ENCODE measurements around the gene USP12.
"Not testable (repeated sequence)": the region's sequence is repeated elsewhere in the genome, so short reads cannot be mapped to it uniquely, and the experiment has no call there.

USP12 gene

GRCh38 chr13:27147530-27148170, 24.0 kb downstream of the USP12 start:
- no peak for DNase-seq

GRCh38 chr13:27141746-27142145, 29.9 kb downstream of the USP12 start:
- DNase-seq, result no peak

DNA sequence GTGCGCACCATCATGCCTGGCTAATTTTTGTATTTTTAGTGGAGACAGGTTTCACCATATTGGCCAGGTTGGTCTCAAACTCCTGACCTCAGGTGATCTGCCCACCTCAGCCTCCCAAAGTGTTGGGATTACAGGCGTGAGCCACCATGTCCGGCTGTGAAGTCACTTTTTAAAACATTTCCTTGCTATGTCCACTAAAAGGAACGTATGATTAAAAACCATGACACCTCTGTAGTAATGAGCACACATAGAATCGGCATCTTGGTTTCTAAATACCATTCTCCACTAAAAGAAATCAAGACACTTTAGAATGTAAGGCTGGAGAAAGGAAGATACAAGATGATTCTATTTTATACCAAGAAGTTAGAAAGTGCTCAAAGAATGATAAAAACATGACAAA, 30.5 kb downstream of the USP12 start:
- DNase-seq, result not testable (repeated sequence)

DNA sequence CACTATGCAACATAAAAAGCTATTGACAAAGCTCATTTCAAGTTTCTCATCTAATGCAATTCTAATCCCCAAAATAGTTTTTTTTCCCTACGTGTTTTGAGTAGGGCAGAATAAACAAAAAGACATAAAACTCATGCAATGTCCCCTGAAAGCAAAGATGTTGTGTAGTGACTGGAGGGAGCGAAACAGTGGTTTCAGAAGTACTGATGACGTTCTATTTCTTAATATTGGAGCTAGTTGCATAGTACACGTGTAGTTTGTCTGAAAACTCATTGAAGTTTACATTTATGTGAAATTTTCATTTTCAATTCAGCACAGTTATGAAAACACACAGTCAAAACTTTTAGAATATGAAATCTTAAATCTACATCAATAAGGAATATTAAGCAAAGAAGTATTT, 31.6 kb downstream of the USP12 start:
- no peak for DNase-seq

DNA sequence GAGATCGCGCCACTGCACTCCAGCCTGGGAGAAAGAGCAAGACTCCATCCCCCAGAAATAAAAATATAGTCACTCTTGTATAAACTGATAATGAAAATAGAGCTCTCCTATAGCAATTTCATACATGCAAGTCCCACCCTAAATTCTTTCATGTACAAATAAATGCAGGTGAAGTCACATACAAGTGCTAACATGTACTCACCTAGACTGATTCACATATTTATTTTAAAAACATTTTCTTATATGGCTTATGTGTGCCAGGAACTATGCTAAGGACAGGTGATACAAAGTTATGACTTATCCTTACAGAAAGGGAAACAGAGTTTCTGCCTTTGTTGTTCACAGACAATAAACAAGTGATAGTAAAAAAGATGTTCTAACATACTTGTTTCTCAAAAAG, 32.0 kb downstream of the USP12 start:
- DNase-seq, result no peak

DNA sequence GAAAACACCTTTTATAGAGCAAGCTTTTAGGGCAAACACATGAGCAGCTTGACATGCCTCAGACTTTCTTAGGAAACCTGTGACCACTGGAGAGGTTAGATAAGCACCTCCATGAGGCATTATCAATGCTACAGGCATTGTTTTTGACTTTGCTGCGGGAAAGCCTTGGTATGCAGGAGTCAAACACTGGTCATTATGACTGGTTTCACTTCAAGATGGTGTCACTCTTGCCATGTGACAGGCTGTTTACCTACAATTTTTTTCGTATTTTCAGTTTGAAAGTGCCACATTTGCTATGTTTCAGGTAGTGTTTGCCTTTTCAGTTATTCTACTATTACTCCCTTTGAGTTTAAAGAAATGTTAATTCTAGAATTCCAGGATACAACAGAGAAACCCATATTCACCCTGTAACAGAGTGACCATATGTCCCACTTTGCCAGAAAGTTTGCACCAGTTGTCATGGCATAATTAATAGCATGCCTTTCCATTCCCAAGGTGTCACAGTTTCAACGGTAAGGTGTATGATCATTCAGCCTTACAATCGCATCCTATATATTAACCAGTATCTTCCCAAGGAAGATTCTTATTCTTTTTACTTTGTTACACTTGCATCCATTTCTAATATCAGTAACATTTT, 33.0 kb downstream of the USP12 start:
- DNase-seq, result no peak

- DNase-seq, result no peak
Observed at GRCh38 chr13:27137759-27138158, 33.9 kb downstream of the USP12 start.

GRCh38 chr13:27135023-27135422, 36.6 kb downstream of the USP12 start:
- no peak for DNase-seq

DNA sequence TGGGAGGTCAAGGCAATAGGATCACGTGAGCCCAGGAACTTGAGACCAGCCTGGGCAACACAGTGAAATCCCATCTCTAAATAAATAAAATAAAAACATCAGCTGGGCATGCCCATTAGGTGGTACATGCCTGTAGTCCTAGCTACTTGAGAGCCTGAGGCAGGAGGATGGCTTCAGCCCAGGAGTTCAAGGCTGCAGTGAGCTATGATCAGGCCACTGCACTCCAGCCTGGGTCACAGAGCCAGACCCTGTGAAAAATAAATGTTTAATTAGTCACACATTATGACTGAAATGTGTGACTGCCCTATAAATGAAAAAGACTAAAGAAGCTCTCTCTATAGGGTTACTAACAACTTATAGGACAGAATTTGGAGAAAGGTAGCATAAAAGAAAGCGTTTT, 37.7 kb downstream of the USP12 start:
- DNase-seq, result no peak

DNA sequence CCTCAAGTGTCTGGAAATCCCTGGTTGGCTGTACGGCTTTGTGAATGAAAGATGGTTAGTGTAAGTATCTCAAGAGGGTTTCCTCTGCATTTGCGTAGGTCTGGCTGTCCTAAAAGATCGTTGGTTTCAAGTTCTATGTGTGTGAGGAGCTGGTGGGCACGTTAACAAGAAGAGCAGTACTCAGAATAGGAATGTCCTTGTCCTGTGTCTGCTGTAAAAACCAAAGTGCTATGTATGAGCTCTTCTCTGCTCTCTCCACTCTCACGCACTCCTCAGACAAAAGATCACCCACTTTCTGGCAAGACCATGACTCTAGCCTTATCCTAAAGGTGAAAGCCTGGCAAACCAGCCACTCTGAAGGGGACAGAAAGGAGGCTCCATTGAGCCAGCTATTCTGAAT, 39.1 kb downstream of the USP12 start:
- DNase-seq, result no peak

DNA sequence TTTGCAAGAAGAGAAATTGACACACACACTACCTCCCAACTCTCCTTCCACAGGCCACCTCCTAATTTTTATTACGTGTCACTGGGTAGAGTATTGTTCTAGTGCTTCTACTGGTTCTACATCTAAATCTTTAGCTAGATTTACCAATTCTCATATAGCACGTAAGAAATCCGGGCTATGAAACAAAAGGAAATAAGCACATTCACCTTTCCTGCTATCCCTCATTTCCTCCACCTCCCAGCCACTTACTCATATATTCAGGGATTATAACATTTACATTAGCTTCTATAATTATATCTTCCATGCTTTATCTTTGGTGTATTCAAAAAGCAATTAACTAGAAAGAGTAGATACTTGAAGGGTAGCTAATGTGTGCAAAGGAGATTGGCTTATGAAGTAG, 39.7 kb downstream of the USP12 start:
- no peak for DNase-seq

DNA sequence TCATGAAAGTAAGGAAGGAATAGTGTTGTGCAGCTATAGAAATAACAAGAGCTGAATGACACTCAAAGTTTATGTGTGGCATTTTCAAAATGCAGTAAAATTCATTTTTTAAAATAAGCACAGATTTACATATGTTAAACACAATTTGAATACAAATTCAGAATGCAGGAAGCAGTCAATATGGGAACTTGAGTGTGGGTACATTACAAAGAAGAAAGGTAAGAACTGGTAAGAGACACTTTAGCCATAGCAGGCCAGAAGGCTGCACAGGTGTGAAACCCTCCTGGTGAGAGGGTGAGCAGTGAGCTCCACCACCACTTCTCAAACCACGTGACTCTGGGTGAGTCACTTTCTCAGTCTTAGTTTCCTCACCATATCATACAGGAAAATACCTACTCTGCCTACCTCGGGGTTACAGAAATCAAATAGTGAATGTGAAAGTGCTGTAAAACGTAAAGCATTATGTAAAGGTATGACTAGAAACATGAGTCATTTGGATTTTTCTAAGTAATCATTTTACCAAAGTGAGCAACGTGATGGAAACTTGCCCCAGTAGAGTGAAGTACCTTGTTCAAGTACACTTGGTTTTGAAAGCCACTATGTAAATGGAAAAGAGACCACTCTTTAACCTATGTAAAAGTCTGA, 40.5 kb downstream of the USP12 start:
- DNase-seq, result no peak

- peak in 1 of 2 experiments; percentile 8 for DNase-seq
Observed at GRCh38 chr13:27130223-27130978, 41.2 kb downstream of the USP12 start.

- no peak for DNase-seq
Observed at GRCh38 chr13:27128825-27129627, 42.6 kb downstream of the USP12 start.

- DNase-seq, result no peak
Observed at GRCh38 chr13:27126859-27127258, 44.8 kb downstream of the USP12 start.

- no peak for DNase-seq
Observed at GRCh38 chr13:27125357-27126282, 46.0 kb downstream of the USP12 start.

- DNase-seq, result no peak
Observed at GRCh38 chr13:27124571-27124970, 47.0 kb downstream of the USP12 start.

DNA sequence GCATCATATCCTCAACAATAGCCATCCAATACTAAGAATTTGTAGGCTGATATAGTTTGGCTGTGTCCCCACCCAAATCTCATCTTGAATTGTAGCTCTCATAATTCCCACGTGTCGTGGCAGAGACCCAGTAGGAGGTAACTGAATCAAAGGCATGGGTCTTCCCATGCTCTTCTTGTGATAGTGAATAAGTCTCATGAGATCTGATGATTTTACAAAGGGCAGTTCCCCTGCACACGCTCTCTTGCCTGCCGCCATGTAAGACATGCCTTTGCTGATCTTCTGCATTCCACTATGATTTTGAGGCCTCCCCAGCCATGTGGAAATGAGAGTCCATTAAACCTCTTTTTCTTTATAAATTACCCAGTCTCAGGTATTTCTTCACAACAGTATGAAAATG, 48.2 kb downstream of the USP12 start:
- DNase-seq, result not testable (repeated sequence)

DNA sequence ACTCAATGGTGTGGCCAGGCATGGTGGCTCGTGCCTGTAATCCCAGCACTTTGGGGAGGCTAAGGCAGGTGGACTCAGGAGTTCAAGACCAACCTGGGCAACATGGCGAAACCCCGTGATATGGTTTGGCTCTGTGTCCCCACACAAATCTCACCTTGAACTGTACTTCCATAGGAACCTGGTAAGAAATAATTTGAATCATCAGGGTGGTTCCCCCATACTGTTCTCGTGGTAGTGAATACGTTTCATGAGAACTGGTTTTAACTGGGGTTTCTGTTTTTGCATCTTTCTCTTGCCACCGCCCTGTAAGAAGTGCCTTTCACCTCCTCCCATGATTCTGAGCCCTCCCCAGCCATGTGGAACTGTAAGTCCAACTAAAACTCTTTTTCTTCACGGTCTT, 49.6 kb downstream of the USP12 start:
- DNase-seq, result no peak

DNA sequence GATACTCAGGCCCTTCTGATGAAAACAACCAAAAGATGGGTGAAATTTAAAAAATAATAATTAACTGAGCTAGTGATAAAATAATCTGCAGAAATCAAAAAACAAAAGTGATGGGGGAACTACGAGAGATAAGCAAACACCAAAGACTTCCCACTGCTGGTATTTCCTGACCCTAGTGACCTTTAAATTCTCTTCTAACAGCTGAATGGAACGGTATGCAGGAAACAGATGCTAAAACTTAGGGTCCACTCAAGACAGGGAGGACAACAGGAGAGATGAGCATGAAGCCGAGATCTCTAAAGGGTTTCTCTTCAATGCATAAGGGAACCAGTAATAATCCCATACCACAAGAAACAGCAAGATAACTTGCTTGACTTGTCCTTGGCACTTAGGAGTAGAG, 50.8 kb downstream of the USP12 start:
- no peak for DNase-seq

DNA sequence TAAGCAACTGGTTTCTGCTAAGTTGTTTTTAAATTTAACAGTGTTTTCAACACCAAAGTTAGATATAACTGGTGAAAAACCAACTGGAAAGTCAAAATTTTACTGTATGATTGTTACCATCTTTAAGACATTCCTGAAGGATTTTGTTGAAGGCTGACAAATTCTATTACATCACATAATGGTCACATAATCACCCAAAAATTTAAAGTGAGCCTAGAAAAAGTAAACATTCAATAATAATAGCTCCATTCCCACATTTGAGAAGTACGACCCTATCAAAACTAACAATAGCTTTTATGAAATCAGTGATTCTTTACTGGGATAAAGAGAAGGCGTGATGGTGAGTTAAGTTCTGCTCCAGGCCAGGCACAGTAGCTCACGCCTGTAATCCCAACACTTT, 51.6 kb downstream of the USP12 start:
- DNase-seq, result no peak

Measured in AML-193 (cell line).